HepG2 (cell line): Measurements from ENCODE around the gene PTH1R. TPM values are rescaled to one million over a fixed set of nuclear protein-coding genes. Genes with fewer than 3 reads are reported as not detected.

Source experiments
- ATAC-seq: fragments of 200-7000 bp; cut with Tn5 transposase; 3 replicates; pipeline ENCODE4 v1.9.1; 2020; ENCODE audit warnings: mild to moderate bottlenecking, moderate library complexity
- BruUV-seq: library from RNA; stranded (reverse); fragments of 400-500 nt; replicated peaks from 2 replicates; lab custom pipeline; 2021; lab: Mats Ljungman, UMichigan
- CTCF ChIA-PET: fragments of 300-600 bp; formaldehyde crosslinking; extraction: SDS; loops from one replicate; lab custom pipeline; 2021; ENCODE audit warnings: low total read pairs, inconsistent platforms, low intra/inter-chr PET ratio; lab: Yijun Ruan, JAX
- POLR2A ChIA-PET: fragments of 350-600 bp; sonication (Branson Sonifier 250); formaldehyde crosslinking; loops from one replicate; lab custom pipeline; 2020; ENCODE audit warnings: antibody characterized with exemption, inconsistent platforms; lab: Yijun Ruan, JAX
- DNase-seq: peaks from one replicate; pipeline ENCODE4 v3.0.0-alpha.2; 2015; ENCODE audit warnings: low spot score
- FAIRE-seq: peaks from 3 replicates; lab custom pipeline; 2011; peaks lifted over from hg19 to GRCh38; lab: Jason Lieb, UNC
- H2AFZ ChIP-seq: one replicate; pipeline ENCODE4 v1.6.1; 2011; ENCODE audit warnings: low read length, inconsistent platforms
- H3K27ac ChIP-seq: fragments of 300-600 bp; 3 replicates; pipeline ENCODE4 v1.8.0; 2011; ENCODE audit warnings: mixed run types, mild to moderate bottlenecking, mixed read lengths, low read length, inconsistent platforms; ENCODE audit not compliant: insufficient read depth; ENCODE audit errors: extremely low read length
- H3K27me3 ChIP-seq, 2 experiments: fragments of 200-600 bp in 1 of 2; 2 replicates in 1 of 2; 3 replicates in 1 of 2; pipeline versions ENCODE4 v1.6.0 to v1.8.0; 2011; ENCODE audit warnings: low read length in 2 of 2, mild to moderate bottlenecking in 2 of 2, moderate library complexity in 2 of 2, inconsistent platforms in 1 of 2; ENCODE audit not compliant: insufficient read depth in 2 of 2, control insufficient read depth in 1 of 2
- H3K36me3 ChIP-seq, 2 experiments: fragments of 200-600 bp in 1 of 2; replicated peaks in 1 of 2; 2 replicates in 1 of 2; 3 replicates in 1 of 2; pipeline versions ENCODE4 v1.5.1 to v1.8.0; 2011; ENCODE audit warnings: low read length in 2 of 2, inconsistent platforms in 1 of 2; ENCODE audit not compliant: insufficient read depth in 2 of 2, control insufficient read depth in 1 of 2
- H3K4me1 ChIP-seq: 2 replicates; pipeline ENCODE4 v1.5.1; 2012; ENCODE audit warnings: low read length, inconsistent platforms; ENCODE audit not compliant: insufficient read depth
- H3K4me2 ChIP-seq: 2 replicates; pipeline ENCODE4 v1.6.0; 2011; ENCODE audit warnings: low read depth, low read length, inconsistent platforms
- H3K4me3 ChIP-seq, 3 experiments: fragments of 200-600 bp in 1 of 3; sonication (generic), shearing (Covaris generic) in 1 of 3; replicated peaks in 1 of 3; 2 replicates each; pipeline ENCODE4 v1.5.1; 2011 to 2016; ENCODE audit warnings: low read length in 3 of 3, inconsistent platforms in 2 of 3, low read depth in 2 of 3, mild to moderate bottlenecking in 2 of 3, control low read depth in 1 of 3, mixed read lengths in 1 of 3; ENCODE audit not compliant: insufficient read depth in 1 of 3
- H3K79me2 ChIP-seq: one replicate; pipeline ENCODE4 v1.6.1; 2011; ENCODE audit warnings: low read length, inconsistent platforms; ENCODE audit not compliant: insufficient read depth
- H3K9ac ChIP-seq: 2 replicates; pipeline ENCODE4 v1.6.0; 2011; ENCODE audit warnings: mild to moderate bottlenecking, low read depth, low read length, inconsistent platforms; ENCODE audit not compliant: insufficient read depth
- H3K9me3 ChIP-seq: 2 replicates; pipeline ENCODE4 v1.5.1; 2012; ENCODE audit warnings: mild to moderate bottlenecking, low read length
- H4K20me1 ChIP-seq: 2 replicates; pipeline ENCODE4 v1.6.0; 2011; ENCODE audit warnings: inconsistent platforms, mild to moderate bottlenecking, low read length, moderate library complexity; ENCODE audit not compliant: insufficient read depth
- EED ChIP-seq: sonication (generic); formaldehyde crosslinking; IDR thresholded peaks from 2 replicates; pipeline ENCODE4 v1.5.0; 2020; ENCODE audit warnings: mild to moderate bottlenecking, missing genetic modification reagents
- FOXJ3 ChIP-seq: sonication (generic); formaldehyde crosslinking; IDR thresholded peaks from 2 replicates; pipeline ENCODE4 v1.4.0; 2020; ENCODE audit warnings: missing genetic modification reagents, mild to moderate bottlenecking, borderline replicate concordance
- GATAD2A ChIP-seq: IDR thresholded peaks from 2 replicates; pipeline ENCODE4 v1.6.1; 2016
- HDAC2 ChIP-seq: sonication (generic); formaldehyde crosslinking; IDR thresholded peaks from 2 replicates; pipeline ENCODE4 v1.4.0; 2020; ENCODE audit warnings: missing genetic modification reagents
- HNF1A ChIP-seq, 2 experiments: sonication (generic) in 1 of 2; formaldehyde crosslinking in 1 of 2; IDR thresholded peaks; 2 replicates each; pipeline versions ENCODE4 v1.4.0 to v1.6.1; 2016 to 2020; ENCODE audit warnings: borderline replicate concordance in 1 of 2, low read depth in 1 of 2, mild to moderate bottlenecking in 1 of 2, missing genetic modification reagents in 1 of 2
- HNF4G ChIP-seq, 2 experiments: sonication (generic) in 1 of 2; formaldehyde crosslinking in 1 of 2; IDR thresholded peaks; 2 replicates each; pipeline versions ENCODE4 v1.4.0 to v1.6.1; 2011 to 2020; ENCODE audit warnings: borderline replicate concordance in 2 of 2, low read depth in 2 of 2, mild to moderate bottlenecking in 2 of 2, low read length in 1 of 2, missing genetic modification reagents in 1 of 2, moderate library complexity in 1 of 2
- MATR3 ChIP-seq: sonication (generic); formaldehyde crosslinking; IDR thresholded peaks from 2 replicates; pipeline ENCODE4 v1.4.0; 2020; ENCODE audit warnings: missing genetic modification reagents
- NCOR1 ChIP-seq: fragments of 200-600 bp; sonication (generic); IDR thresholded peaks from 2 replicates; pipeline ENCODE4 v1.7.0; 2017; ENCODE audit warnings: antibody characterized with exemption, low read length, borderline replicate concordance
- STAT6 ChIP-seq: sonication (generic); formaldehyde crosslinking; IDR thresholded peaks from 2 replicates; pipeline ENCODE4 v1.4.0; 2020; ENCODE audit warnings: missing genetic modification reagents, mild to moderate bottlenecking, borderline replicate concordance
- ZNF740 ChIP-seq: sonication (generic); formaldehyde crosslinking; IDR thresholded peaks from 2 replicates; pipeline ENCODE4 v1.4.0; 2020; ENCODE audit warnings: missing genetic modification reagents
- WGBS: methylation state at CpG from one replicate; pipeline ENCODE4 v1.1.6; 2017; ENCODE audit warnings: low lambda C conversion rate; 5-methylcytosine and 5-hydroxymethylcytosine counted together
- in situ Hi-C: cut with HindIII; loops from 2 replicates; pipeline ENCODE4 v1.10.0; 2017; ENCODE audit warnings: low pct_unique_long_range_greater_than_20kb; ENCODE audit not compliant: extremely low pct_ligation_motif_present
- intact Hi-C: fragments of 100-400 bp; cut with micrococcal nuclease; formaldehyde crosslinking; loops from one replicate; pipeline ENCODE4 v1.10.0; 2022; ENCODE audit not compliant: unreplicated experiment
- polyA plus RNA-seq, 8 experiments: library from polyadenylated mRNA; depleted of rRNA in 3 of 8; stranded (reverse) in 7 of 8; unstranded in 1 of 8; fragments of >200 nt; fragmentation: Illumina TruSeq in 4 of 8; extraction: Trizol in 4 of 8; gene quantifications; 2 replicates each; pipeline versions ENCODE4 v1.2.1 to v1.2.3, GENCODE V29; 2011 to 2016; ENCODE audit warnings: low read depth in 4 of 8, missing spikeins in 1 of 8, mixed read lengths in 1 of 8; ENCODE audit not compliant: insufficient read depth in 1 of 8
- total RNA-seq, 5 experiments: library from RNA; depleted of rRNA; stranded (reverse); fragments of >200 nt; fragmentation: Illumina TruSeq; extraction: Trizol; gene quantifications; 2 replicates each; pipeline ENCODE4 v1.2.3, GENCODE V29; 2016; ENCODE audit warnings: low read depth in 1 of 5

PTH1R gene
- total and polyA plus RNA-seq, 2 of the 13 experiments (the other 11 are each of a cell fraction or from before 2014, with no cell fraction given): not detected

GRCh38 chr3:46948830-46949671 is 71.5 kb downstream of the PTH1R start:
- peak; percentile 61 for ATAC-seq
- BruUV-seq: no TSS peak
- H3K9me3 ChIP-seq: no peaks in the 10 kb centered on the region
- peak overlapping the region in 1 of 3 experiments; percentile 39; a peak in 1 of 6 replicates for H3K4me3 ChIP-seq
- intact Hi-C loops: no loop called here
- peaks cover 83% of the 10 kb centered on the region for H3K4me1 ChIP-seq
- peak; percentile 89 for FAIRE-seq
- peak; percentile 72 for DNase-seq
- H3K27me3 ChIP-seq: no peaks in the 10 kb centered on the region
- H3K9ac ChIP-seq: peak overlapping the region; percentile 2; the same call in 1 of the 2 replicates
- H4K20me1 ChIP-seq: peaks cover 58% of the 10 kb centered on the region
- ChIA-PET POLR2A (interaction anchor here (1.6 to 3.0 kb wide), 3 partner anchors 13 to 26 kb away, joined by 6 to 34 read pairs (median 14); partner anchors contain the start of gene CCDC12), CTCF (no interaction called here)
- H3K27ac ChIP-seq: peak overlapping the region; percentile 45
- H3K79me2 ChIP-seq: peaks cover 89% of the 10 kb centered on the region
- in situ Hi-C loops: no loop called here
- H3K36me3 ChIP-seq: peaks cover 0 to 8% of the 10 kb centered on the region in 2 experiments; a peak in 2 of 5 replicates
- H3K4me2 ChIP-seq: peak overlapping the region; percentile 57
- no peak overlapping the region for H2AFZ ChIP-seq
- WGBS: 19% methylated on average over 5 of the region's 6 CpGs
- TF ChIP-seq HNF1A (IDR thresholded peaks at IDR 0.05; ENCODE audit: low read depth) (0 out of 2 replicates have a peak, but pooled peaks have one; percentile 41), HNF1A (CRISPR knock-in tag; IDR thresholded peaks at IDR 0.05; ENCODE audit: borderline replicate concordance) (no peak; the same call in 1 of the 2 replicates), FOXJ3 (CRISPR knock-in tag) (no peak), GATAD2A (peak; percentile 49; the same call in 1 of the 2 replicates), HNF4G (IDR thresholded peaks at IDR 0.05; ENCODE audit: borderline replicate concordance, low read depth, low read length) (peak; percentile 21; the same call in 1 of the 2 replicates), HNF4G (CRISPR knock-in tag; IDR thresholded peaks at IDR 0.05; ENCODE audit: borderline replicate concordance, low read depth) (no peak), ZNF740 (CRISPR knock-in tag) (no peak), NCOR1 (peak; percentile 32; the same call in 1 of the 2 replicates), EED (CRISPR knock-in tag) (no peak), HDAC2 (CRISPR knock-in tag) (peak; percentile 60; the same call in 1 of the 2 replicates), MATR3 (CRISPR knock-in tag) (no peak), STAT6 (no peak)
